GM18873 (cell line): Measurements from ENCODE around the gene PLAAT1.

Source experiments
- ATAC-seq: cut with Tn5 transposase; IDR thresholded peaks from one replicate; pipeline ENCODE4 v1.9.1; 2021; ENCODE audit warnings: mild to moderate bottlenecking, moderate library complexity, moderate number of reproducible peaks; ENCODE audit not compliant: unreplicated experiment, low FRiP score

PLAAT1 gene

DNA sequence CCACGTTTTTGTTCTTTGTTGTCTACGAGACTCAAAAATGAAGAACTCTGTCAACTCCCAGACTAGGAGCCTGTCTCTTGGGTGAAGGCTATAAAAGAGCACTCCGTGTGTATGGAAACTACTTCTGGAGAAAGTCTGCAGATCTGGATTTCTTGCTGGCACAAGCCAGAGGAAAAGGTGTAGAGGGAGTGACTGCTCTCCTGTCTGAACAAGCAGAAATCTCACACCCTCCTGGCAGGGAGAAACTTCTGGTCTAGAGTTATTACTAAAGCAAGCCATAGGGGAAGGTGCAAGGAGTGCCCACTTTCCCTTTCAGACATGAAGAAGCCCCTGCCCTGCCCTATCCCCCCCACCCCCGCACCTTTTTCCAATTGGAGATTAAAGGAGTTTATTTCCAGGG is 9.5 kb downstream of the PLAAT1 start:
- no peak for ATAC-seq

GRCh38 chr3:193253986-193254660 is 13.1 kb downstream of the PLAAT1 start:
- no peak for ATAC-seq

GRCh38 chr3:193261970-193262369 is 20.9 kb downstream of the PLAAT1 start:
- no peak for ATAC-seq

GRCh38 chr3:193262707-193263106 is 21.7 kb downstream of the PLAAT1 start:
- no peak for ATAC-seq

DNA sequence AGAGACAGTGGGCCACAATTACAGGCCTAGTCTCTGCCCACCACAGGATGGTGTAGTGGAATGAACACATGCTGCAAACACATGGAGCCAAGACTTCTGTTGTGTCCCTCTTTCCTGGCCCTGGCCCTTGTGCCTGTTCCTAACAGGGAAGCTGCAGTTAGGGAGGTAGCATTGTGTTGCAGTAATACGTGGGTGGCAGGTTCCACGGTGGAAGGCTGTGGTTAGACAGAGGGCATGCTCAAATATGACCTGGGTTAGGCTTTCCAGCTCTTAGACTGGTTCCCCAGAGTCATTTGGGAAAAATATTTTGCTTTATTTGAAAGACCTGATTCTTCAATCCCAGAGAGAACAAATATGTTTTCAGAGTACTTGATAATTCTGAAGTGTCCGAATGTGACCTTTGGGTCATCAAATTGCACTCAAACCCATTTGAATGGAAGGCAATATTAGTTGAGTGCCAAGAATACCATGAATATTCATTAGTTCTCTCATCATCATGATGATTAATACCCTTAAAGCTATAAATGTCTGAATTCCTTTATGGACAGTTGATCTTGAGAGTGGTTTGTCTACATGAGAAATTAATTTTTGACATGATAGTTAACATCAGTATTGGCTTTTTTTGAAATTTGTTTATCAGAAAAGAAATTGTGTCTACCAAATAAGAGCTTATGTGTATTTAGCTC is 28.5 kb downstream of the PLAAT1 start:
- ATAC-seq, result no peak

DNA sequence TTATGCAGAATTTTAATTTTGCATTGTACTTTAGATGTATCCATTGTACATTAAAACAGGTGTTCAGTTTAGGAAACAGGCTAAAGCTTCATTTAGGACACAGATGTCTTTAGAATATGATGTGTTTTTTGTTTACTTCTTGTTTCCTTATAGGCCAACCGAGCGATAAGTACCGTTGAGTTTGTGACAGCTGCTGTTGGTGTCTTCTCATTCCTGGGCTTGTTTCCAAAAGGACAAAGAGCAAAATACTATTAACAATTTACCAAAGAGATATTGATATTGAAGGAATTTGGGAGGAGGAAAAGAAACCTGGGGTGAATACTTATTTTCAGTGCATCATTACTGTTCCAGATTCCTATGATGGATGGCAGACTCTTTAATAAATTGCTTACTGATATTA is 29.4 kb downstream of the PLAAT1 start:
- no peak for ATAC-seq

- no peak for ATAC-seq
These were observed 30.2 kb downstream of the PLAAT1 start for GRCh38 chr3:193271101-193271840.

DNA sequence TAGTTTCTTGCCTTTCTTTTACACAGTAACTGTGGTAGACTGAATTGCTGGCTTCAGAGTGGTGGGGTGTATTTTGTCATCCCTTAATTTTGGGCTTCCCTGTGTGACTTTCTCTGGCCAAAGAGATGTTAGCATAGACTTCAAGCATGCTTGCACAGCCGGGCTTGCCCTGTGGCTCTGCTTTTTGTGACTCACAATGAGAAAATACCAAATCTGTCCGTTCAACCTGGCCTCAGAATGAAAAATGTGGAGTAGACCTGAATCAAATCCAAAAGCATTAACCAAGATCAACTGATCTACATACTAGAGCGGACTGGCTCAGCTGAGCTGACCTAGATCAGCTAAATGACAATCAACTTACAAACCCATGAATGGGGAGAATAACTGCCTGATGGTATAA is 51.4 kb downstream of the PLAAT1 start:
- ATAC-seq, result no peak

GRCh38 chr3:193295985-193296384 is 55.0 kb downstream of the PLAAT1 start:
- ATAC-seq, result no peak

GRCh38 chr3:193297421-193297820 is 56.4 kb downstream of the PLAAT1 start:
- ATAC-seq, result no peak

DNA sequence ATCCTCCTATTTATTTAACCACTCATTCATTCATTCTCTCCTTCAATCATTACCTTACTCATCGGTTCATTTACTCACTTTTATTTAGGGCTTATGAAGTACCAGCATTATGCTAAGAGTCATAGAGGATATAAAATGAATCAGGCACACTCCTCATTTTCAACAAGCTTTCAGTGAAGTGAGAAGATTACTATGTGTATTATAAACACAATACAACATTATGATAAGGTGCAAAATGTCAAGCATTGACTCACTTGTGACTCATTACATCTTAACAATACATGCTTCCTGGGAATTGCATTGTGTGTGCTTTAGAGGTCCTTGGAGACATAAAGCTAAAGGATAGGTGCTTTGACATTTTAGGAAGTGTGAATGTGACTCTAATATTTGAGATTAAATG is 60.4 kb downstream of the PLAAT1 start:
- no peak for ATAC-seq

DNA sequence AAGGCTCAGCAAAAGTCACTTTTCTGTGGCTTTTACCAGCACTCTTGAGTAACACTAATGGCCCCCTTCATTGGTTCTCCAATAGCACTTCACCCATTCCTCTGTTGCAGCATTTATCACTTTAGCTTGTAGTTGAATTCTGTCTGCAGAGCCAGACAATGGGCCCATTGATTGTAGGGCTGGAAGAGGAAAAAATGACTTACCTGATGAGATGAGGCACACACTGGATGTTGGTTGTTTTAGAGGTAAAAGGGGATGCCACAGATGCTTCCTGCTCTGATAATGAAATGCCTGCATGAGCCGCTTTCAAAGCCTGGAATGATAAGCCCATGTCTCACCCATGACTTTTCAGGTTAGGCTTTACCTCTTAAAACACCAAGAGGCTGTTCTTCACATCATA is 64.3 kb downstream of the PLAAT1 start:
- ATAC-seq, result no peak

- ATAC-seq, result no peak
These were observed 70.1 kb downstream of the PLAAT1 start for GRCh38 chr3:193310914-193311723.

- no peak for ATAC-seq
These were observed 72.3 kb downstream of the PLAAT1 start for GRCh38 chr3:193313061-193313958.

- ATAC-seq, result no peak
These were observed 73.1 kb downstream of the PLAAT1 start for GRCh38 chr3:193314161-193314560.

GRCh38 chr3:193317682-193318300 is 76.8 kb downstream of the PLAAT1 start:
- ATAC-seq, result no peak
